GM13976 (cell line): Measurements from ENCODE around the gene DOCK4.

ENCODE experiments used
- DNase-seq: peaks from one replicate; pipeline ENCODE4 v3.0.0; 2012; ENCODE audit warnings: low spot score
- CTCF ChIP-seq: IDR thresholded peaks from 2 replicates; pipeline ENCODE4 v1.5.1; 2012; ENCODE audit warnings: borderline replicate concordance, mild to moderate bottlenecking; ENCODE audit not compliant: insufficient read depth; ENCODE audit errors: extremely low read depth, missing control alignments, control extremely low read depth
- in situ Hi-C: fragments of 300-500 bp; cut with MboI; formaldehyde crosslinking; loops from one replicate; pipeline ENCODE4 v1.12.0; 2022; ENCODE audit warnings: low sequenced_read_pairs, mixed read lengths, inconsistent platforms; ENCODE audit not compliant: unreplicated experiment

The DOCK4 gene

GRCh38 chr7:112125250-112125649 lies 80.9 kb downstream of the DOCK4 start:
- TF ChIP-seq CTCF: no peak
- no peak for DNase-seq
- in situ Hi-C loops: no loop called here

- no peak for TF ChIP-seq CTCF
- no peak for DNase-seq
- in situ Hi-C loops: no loop called here
Observed at GRCh38 chr7:112124061-112124766, 82.0 kb downstream of the DOCK4 start.

- no peak for DNase-seq
- no peak for TF ChIP-seq CTCF
- in situ Hi-C loops: no loop called here
Observed at GRCh38 chr7:112122798-112123197, 83.4 kb downstream of the DOCK4 start.

GRCh38 chr7:112122144-112122543 lies 84.1 kb downstream of the DOCK4 start:
- in situ Hi-C loops: no loop called here
- no peak for TF ChIP-seq CTCF
- DNase-seq: no peak

- in situ Hi-C loops: no loop called here
- no peak for TF ChIP-seq CTCF
- DNase-seq: no peak
Observed at GRCh38 chr7:112121318-112121717, 84.9 kb downstream of the DOCK4 start.

- TF ChIP-seq CTCF: no peak
- DNase-seq: no peak
- in situ Hi-C loops: no loop called here
Observed at GRCh38 chr7:112120696-112121217, 85.4 kb downstream of the DOCK4 start.
